C4-2B (cell line): ENCODE results near the gene NUDT7.

Source experiments
- ZFX ChIP-seq: fragments of 450-650 bp; IDR thresholded peaks from 2 replicates; pipeline ENCODE4 v1.6.1; 2017
- TF ChIP-seq, protein P1 (sequence below): fragments of 450-650 bp; conservative IDR thresholded peaks from 2 replicates; pipeline ENCODE4 v1.5.1; 2017; ENCODE audit warnings: mild to moderate bottlenecking

DNA sequence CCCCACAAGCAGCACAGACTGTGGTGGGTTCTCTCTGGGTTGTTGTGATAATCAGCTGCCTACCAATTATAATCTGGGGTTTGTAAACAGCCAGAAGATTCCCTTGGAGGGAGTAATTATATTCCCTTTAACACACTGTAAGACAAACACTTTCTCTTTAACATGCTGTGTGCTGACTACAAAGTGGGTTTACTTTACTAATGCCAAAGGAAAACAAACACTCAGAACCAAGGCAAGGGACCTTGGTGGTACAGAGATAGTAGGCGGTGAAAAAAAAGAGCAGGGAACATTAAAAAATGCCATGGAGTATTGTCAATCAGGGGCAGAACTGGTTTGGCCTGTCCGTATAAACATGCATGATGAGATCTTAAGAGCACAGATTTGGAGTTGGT lies 63.1 kb downstream of the NUDT7 start:
- TF ChIP-seq, protein P1, sequence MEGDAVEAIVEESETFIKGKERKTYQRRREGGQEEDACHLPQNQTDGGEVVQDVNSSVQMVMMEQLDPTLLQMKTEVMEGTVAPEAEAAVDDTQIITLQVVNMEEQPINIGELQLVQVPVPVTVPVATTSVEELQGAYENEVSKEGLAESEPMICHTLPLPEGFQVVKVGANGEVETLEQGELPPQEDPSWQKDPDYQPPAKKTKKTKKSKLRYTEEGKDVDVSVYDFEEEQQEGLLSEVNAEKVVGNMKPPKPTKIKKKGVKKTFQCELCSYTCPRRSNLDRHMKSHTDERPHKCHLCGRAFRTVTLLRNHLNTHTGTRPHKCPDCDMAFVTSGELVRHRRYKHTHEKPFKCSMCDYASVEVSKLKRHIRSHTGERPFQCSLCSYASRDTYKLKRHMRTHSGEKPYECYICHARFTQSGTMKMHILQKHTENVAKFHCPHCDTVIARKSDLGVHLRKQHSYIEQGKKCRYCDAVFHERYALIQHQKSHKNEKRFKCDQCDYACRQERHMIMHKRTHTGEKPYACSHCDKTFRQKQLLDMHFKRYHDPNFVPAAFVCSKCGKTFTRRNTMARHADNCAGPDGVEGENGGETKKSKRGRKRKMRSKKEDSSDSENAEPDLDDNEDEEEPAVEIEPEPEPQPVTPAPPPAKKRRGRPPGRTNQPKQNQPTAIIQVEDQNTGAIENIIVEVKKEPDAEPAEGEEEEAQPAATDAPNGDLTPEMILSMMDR = no peak
- TF ChIP-seq ZFX = no peak
